HEK293T (cell line): ENCODE data around the gene PCNX2.
"Not testable (repeated sequence)": the region's sequence is repeated elsewhere in the genome, so short reads cannot be mapped to it uniquely, and the experiment has no call there.

Experiments used
- CTCF ChIA-PET: fragments of 350-600 bp; formaldehyde crosslinking; extraction: SDS; loops from one replicate; lab custom pipeline; 2021; ENCODE audit warnings: antibody characterized with exemption, inconsistent platforms; lab: Yijun Ruan, JAX
- POLR2A ChIA-PET: fragments of 350-600 bp; formaldehyde crosslinking; extraction: SDS; loops from one replicate; lab custom pipeline; 2020; ENCODE audit warnings: antibody characterized with exemption, inconsistent platforms; lab: Yijun Ruan, JAX
- DNase-seq: peaks from one replicate; pipeline ENCODE4 v3.0.0; 2012; ENCODE audit warnings: mixed read lengths; ENCODE audit errors: extremely low spot score
- ARNT ChIP-seq: fragments of 450-650 bp; IDR thresholded peaks from 2 replicates; pipeline ENCODE4 v1.6.1; 2017; ENCODE audit warnings: mild to moderate bottlenecking
- BHLHE40 ChIP-seq: fragments of 450-650 bp; IDR thresholded peaks from 2 replicates; pipeline ENCODE4 v1.6.1; 2016; ENCODE audit warnings: mild to moderate bottlenecking, moderate library complexity, borderline replicate concordance
- CTBP1 ChIP-seq: fragments of 450-650 bp; IDR thresholded peaks from 2 replicates; pipeline ENCODE4 v1.6.1; 2016; ENCODE audit warnings: borderline replicate concordance
- ELF4 ChIP-seq: fragments of 450-650 bp; IDR thresholded peaks from 2 replicates; pipeline ENCODE4 v1.6.1; 2017; ENCODE audit warnings: antibody characterized with exemption
- FOXA1 ChIP-seq: fragments of 450-650 bp; IDR thresholded peaks from 2 replicates; pipeline ENCODE4 v1.6.1; 2016; ENCODE audit warnings: mild to moderate bottlenecking
- FOXK2 ChIP-seq: fragments of 450-650 bp; IDR thresholded peaks from 2 replicates; pipeline ENCODE4 v1.6.1; 2016; ENCODE audit warnings: mild to moderate bottlenecking
- FOXM1 ChIP-seq: fragments of 450-650 bp; IDR thresholded peaks from 2 replicates; pipeline ENCODE4 v1.6.1; 2017; ENCODE audit warnings: mild to moderate bottlenecking, borderline replicate concordance
- HDGF ChIP-seq: fragments of 450-650 bp; IDR thresholded peaks from 2 replicates; pipeline ENCODE4 v1.6.1; 2017; ENCODE audit warnings: antibody characterized with exemption, borderline replicate concordance
- L3MBTL2 ChIP-seq: fragments of 450-650 bp; conservative IDR thresholded peaks from 2 replicates; pipeline ENCODE4 v1.6.1; 2016; ENCODE audit warnings: mild to moderate bottlenecking
- LEF1 ChIP-seq: fragments of 450-650 bp; IDR thresholded peaks from 2 replicates; pipeline ENCODE4 v1.6.1; 2017; ENCODE audit warnings: mild to moderate bottlenecking, borderline replicate concordance
- NFRKB ChIP-seq: fragments of 450-650 bp; IDR thresholded peaks from 2 replicates; pipeline ENCODE4 v1.6.1; 2016; ENCODE audit warnings: mild to moderate bottlenecking, moderate library complexity
- PKNOX1 ChIP-seq: fragments of 450-650 bp; IDR thresholded peaks from 2 replicates; pipeline ENCODE4 v1.6.1; 2016
- SP1 ChIP-seq: fragments of 450-650 bp; IDR thresholded peaks from 2 replicates; pipeline ENCODE4 v1.6.1; 2017
- SUZ12 ChIP-seq: fragments of 450-650 bp; IDR thresholded peaks from 2 replicates; pipeline ENCODE4 v1.6.1; 2016; ENCODE audit warnings: mild to moderate bottlenecking
- TARDBP ChIP-seq: fragments of 450-650 bp; IDR thresholded peaks from 2 replicates; pipeline ENCODE4 v1.6.1; 2016
- ZNF384 ChIP-seq: fragments of 450-650 bp; IDR thresholded peaks from 2 replicates; pipeline ENCODE4 v1.6.1; 2016

PCNX2 gene

GRCh38 chr1:233085566-233085965, 210.0 kb downstream of the PCNX2 start:
- ChIA-PET POLR2A (no interaction called here), CTCF (no interaction called here)
- DNase-seq = no peak
- TF ChIP-seq SUZ12 (no peak), FOXA1 (no peak), CTBP1 (no peak), ZNF384 (no peak), NFRKB (no peak), TARDBP (no peak), HDGF (no peak), BHLHE40 (no peak), LEF1 (no peak), ARNT (no peak), FOXM1 (no peak), FOXK2 (no peak), ELF4 (no peak), L3MBTL2 (no peak), SP1 (no peak), PKNOX1 (no peak)

GRCh38 chr1:233082778-233083550, 212.6 kb downstream of the PCNX2 start:
- ChIA-PET CTCF (interaction anchor here (0.7 kb wide), 1 partner anchor 527 kb away, joined by 3 read pairs; no protein-coding TSS in a partner anchor), POLR2A (no interaction called here)
- no peak for TF ChIP-seq HDGF
- no peak for TF ChIP-seq SP1
- no peak for TF ChIP-seq PKNOX1
- no peak for TF ChIP-seq FOXM1
- TF ChIP-seq CTBP1 = no peak
- no peak for TF ChIP-seq BHLHE40
- no peak for TF ChIP-seq SUZ12
- no peak for TF ChIP-seq TARDBP
- no peak for TF ChIP-seq LEF1
- TF ChIP-seq NFRKB = no peak
- TF ChIP-seq ELF4 = no peak
- no peak for TF ChIP-seq L3MBTL2
- DNase-seq = no peak

- no peak for DNase-seq
- ChIA-PET POLR2A (no interaction called here), CTCF (no interaction called here)
- TF ChIP-seq FOXK2 (no peak), SP1 (no peak), SUZ12 (no peak), HDGF (no peak), FOXM1 (no peak), ARNT (no peak), ELF4 (no peak), FOXA1 (no peak), L3MBTL2 (no peak), CTBP1 (no peak), TARDBP (no peak), NFRKB (no peak), BHLHE40 (no peak), LEF1 (no peak), ZNF384 (no peak), PKNOX1 (no peak)
Observed at GRCh38 chr1:233081735-233082134, 213.8 kb downstream of the PCNX2 start.

GRCh38 chr1:233080827-233081226, 214.7 kb downstream of the PCNX2 start:
- POLR2A ChIA-PET, CTCF ChIA-PET, DNase-seq: not testable (repeated sequence)

GRCh38 chr1:233080286-233080685, 215.2 kb downstream of the PCNX2 start:
- no peak for DNase-seq
- ChIA-PET POLR2A (no interaction called here), CTCF (no interaction called here)
- TF ChIP-seq PKNOX1 (no peak), FOXM1 (no peak), ARNT (no peak), SUZ12 (no peak), BHLHE40 (no peak), SP1 (no peak)

- no peak for DNase-seq
- ChIA-PET CTCF (no interaction called here), POLR2A (no interaction called here)
- TF ChIP-seq ARNT = no peak
- no peak for TF ChIP-seq HDGF
- TF ChIP-seq LEF1 = no peak
- TF ChIP-seq BHLHE40 = no peak
- TF ChIP-seq CTBP1 = no peak
- no peak for TF ChIP-seq L3MBTL2
- TF ChIP-seq FOXK2 = no peak
- no peak for TF ChIP-seq NFRKB
- TF ChIP-seq ZNF384 = no peak
- TF ChIP-seq FOXA1 = no peak
- no peak for TF ChIP-seq SP1
- no peak for TF ChIP-seq TARDBP
Observed at GRCh38 chr1:233079574-233079973, 216.0 kb downstream of the PCNX2 start.
